GM18526 (cell line): ENCODE data around the gene UPK1B.

ENCODE experiments used
- POLR2A ChIP-seq: IDR thresholded peaks from 3 replicates; pipeline ENCODE4 v1.6.1; 2011; ENCODE audit not compliant: insufficient read length; ENCODE audit errors: extremely low read depth

UPK1B gene

DNA sequence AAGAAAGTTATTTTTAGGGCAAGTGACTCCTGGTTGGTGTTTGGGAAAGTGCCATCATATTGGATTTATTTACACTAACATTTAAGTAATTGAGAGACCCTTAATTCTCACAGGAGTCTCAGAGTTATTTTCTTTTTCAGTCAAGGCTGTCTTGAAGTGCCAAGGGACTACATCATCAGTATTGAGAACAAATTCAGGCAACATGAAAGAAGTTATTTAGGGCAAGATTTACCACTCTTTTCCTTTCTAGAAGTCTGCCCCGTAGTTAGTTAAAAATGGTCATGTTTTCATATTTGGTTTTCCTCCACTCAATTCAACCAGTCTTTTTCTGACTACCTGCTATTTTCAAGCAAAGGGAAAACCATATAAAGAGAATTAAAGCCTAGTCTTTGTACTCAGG is 61.2 kb downstream of the UPK1B start:
- TF ChIP-seq POLR2A, result no peak

DNA sequence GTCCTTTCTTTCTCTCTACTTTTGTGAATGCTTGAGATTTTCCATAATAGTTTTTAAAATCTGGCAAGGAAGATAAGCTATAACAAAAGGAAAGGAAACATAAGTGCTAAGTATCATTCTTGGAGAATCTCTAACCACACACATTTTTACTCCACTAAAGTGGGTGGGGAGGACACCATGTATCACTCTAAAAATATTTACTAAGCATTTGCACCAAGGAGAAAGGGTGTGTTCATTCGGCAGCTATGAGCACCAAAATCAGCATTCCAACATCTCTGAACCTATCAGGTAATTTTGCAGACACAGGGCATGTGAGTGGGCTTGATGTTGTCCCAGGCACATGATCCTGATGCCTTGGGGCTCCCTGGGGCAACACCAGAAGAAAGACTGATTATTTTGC is 61.8 kb downstream of the UPK1B start:
- TF ChIP-seq POLR2A, result no peak

DNA sequence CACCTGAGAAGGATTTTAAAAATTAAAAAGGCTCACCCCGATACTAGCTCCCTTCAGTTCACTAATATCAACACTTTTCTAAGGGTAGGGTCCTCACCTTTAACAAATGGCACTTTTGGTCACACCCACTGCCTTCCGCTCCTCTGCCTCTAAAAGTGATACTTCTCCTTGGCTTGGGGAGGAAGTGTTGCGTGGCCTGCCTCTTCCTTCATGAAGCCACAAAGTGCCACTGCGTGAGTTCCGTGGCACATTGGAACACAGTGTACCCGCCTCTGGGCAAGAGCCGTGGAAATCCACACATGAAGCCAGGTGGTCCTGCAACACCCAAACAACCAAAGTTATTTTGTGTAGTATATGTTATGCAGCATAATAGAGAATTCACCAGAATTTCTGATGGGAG is 63.4 kb downstream of the UPK1B start:
- TF ChIP-seq POLR2A, result no peak

DNA sequence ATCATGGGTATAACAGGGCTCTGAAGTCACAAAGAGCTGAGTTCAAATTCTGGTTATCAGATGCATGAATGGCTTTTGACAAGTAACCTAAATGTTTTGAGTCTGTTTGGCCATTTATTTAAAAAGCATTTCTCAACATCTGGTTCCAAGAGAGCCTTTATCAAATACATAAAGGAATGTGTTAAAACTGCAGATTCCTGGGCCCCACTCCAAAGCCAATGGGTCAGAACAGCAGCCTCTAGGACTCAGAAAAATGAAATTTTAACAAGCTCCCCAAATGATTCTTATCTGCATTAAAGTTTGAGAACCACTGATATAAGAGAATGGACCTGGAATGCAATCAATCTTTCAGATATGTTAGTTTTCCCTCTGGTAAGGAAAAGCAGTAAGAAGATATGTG is 63.9 kb downstream of the UPK1B start:
- TF ChIP-seq POLR2A, result no peak

GRCh38 chr3:119238363-119238762 is 65.0 kb downstream of the UPK1B start:
- no peak for TF ChIP-seq POLR2A

- no peak for TF ChIP-seq POLR2A
These were observed 65.9 kb downstream of the UPK1B start for GRCh38 chr3:119239206-119239820.

DNA sequence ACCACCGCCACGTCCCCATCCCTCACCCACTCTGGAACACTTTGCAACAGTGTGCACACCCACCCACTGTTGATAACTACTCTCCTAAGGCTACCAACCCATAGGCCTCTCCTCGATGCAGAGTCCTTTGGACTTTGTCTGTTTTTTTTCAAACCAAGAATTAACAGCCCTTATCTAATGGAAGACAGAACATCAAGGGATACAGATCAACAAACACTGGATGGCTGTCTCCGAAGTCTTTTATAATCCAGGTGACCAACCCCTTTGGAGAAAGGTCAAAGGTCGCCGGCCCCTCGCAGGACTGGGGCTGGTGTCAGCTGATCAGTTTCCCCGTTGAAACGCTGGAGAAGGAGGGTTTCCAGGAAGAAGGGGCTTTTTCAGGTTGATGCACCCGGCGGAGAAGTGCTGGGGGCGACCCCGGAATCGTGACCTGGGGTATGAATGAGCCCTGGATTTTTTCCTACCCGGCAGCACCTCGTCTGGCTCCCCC is 66.7 kb downstream of the UPK1B start:
- TF ChIP-seq POLR2A, result no peak

GRCh38 chr3:119240591-119241434 is 67.4 kb downstream of the UPK1B start, which contains the start of gene B4GALT4:
Gene B4GALT4, minus strand, starts transcription at chr3:119240878. Its CDS starts 10,779 bp downstream, at chr3:119230099.
- peak; percentile 90 for TF ChIP-seq POLR2A

GRCh38 chr3:119243712-119244111 is 70.3 kb downstream of the UPK1B start:
- TF ChIP-seq POLR2A, result no peak

GRCh38 chr3:119245778-119246177 is 72.4 kb downstream of the UPK1B start:
- no peak for TF ChIP-seq POLR2A
